K562 (cell line): ENCODE results near the gene SFRP5. TPM values are rescaled to one million over a fixed set of nuclear protein-coding genes. Genes with fewer than 3 reads are reported as not detected.

Experiments
- ARID2 ChIP-seq: fragments of 450-650 bp; IDR thresholded peaks from 2 replicates; pipeline ENCODE4 v1.6.1; 2017; ENCODE audit warnings: antibody characterized with exemption, mild to moderate bottlenecking
- RAD21 ChIP-seq, 2 experiments: fragments of 250-450 bp in 1 of 2; fragments of 450-650 bp in 1 of 2; sonication (Bioruptor Pico) in 1 of 2; formaldehyde crosslinking in 1 of 2; IDR thresholded peaks in 1 of 2; conservative IDR thresholded peaks in 1 of 2; 2 replicates each; pipeline versions ENCODE4 v1.4.0 to v1.8.0; 2020 to 2022; ENCODE audit warnings: mild to moderate bottlenecking in 2 of 2, moderate library complexity in 1 of 2
- RB1 ChIP-seq: fragments of 450-650 bp; IDR thresholded peaks from 2 replicates; pipeline ENCODE4 v1.6.1; 2017; ENCODE audit warnings: low read depth, mild to moderate bottlenecking
- REST ChIP-seq, 2 experiments: fragments of 450-650 bp; formaldehyde crosslinking in 1 of 2; IDR thresholded peaks; 2 replicates each; pipeline versions ENCODE4 v1.4.0 to v1.6.1; 2014 to 2020; ENCODE audit warnings: mild to moderate bottlenecking in 2 of 2, borderline replicate concordance in 1 of 2, low read depth in 1 of 2
- ZBTB7A ChIP-seq: IDR thresholded peaks from 2 replicates; pipeline ENCODE4 v1.6.1; 2011; ENCODE audit warnings: low read depth, mild to moderate bottlenecking, low read length, moderate library complexity, borderline replicate concordance; ENCODE audit not compliant: control insufficient read depth
- ZEB2 ChIP-seq: fragments of 450-650 bp; IDR thresholded peaks from 2 replicates; pipeline ENCODE4 v1.6.1; 2016
- polyA plus RNA-seq, 8 experiments: library from polyadenylated mRNA; depleted of rRNA in 4 of 8; stranded (reverse) in 5 of 8; unstranded in 3 of 8; fragments of >200 nt; fragmentation: Nextera tagmentation in 2 of 8; fragmentation: Illumina TruSeq in 1 of 8; extraction: Ambion mirVana in 2 of 8; extraction: Trizol in 1 of 8; gene quantifications; 2 replicates each; pipeline versions ENCODE4 v1.2.1 to v1.2.3, GENCODE V29; 2011 to 2014; ENCODE audit warnings: inconsistent platforms in 1 of 8, missing spikeins in 1 of 8
- total RNA-seq, 7 experiments: library from RNA; depleted of rRNA in 6 of 7; stranded (reverse); fragments of >200 nt in 6 of 7; fragmentation: Illumina TruSeq in 2 of 7; extraction: Trizol in 2 of 7; gene quantifications; 2 replicates each; pipeline versions ENCODE4 v1.2.1 to v1.2.3, GENCODE V29; 2011 to 2021; ENCODE audit warnings: low replicate concordance in 1 of 7

The SFRP5 gene
- total and polyA plus RNA-seq, 9 of the 15 experiments (the other 6 are each of a cell fraction or from before 2014, with no cell fraction given) = 0.07 to 0.29 (median 0.13) TPM; not detected in 3

- TF ChIP-seq REST (IDR thresholded peaks at IDR 0.05; ENCODE audit: borderline replicate concordance) = peak; percentile 78
- 0 out of 2 replicates have a peak, but pooled peaks have one; percentile 53 for TF ChIP-seq REST (CRISPR knock-in tag; IDR thresholded peaks at IDR 0.05; ENCODE audit: low read depth)
- TF ChIP-seq ARID2 = peak; percentile 39; the same call in 1 of the 2 replicates
- TF ChIP-seq RB1 = 0 out of 2 replicates have a peak, but pooled peaks have one; percentile 33
- TF ChIP-seq ZBTB7A = peak; percentile 39; the same call in 1 of the 2 replicates
- TF ChIP-seq ZEB2 = no peak
- TF ChIP-seq RAD21 (CRISPR knock-in tag; conservative IDR thresholded peaks at IDR 0.05 in 1 of 2, IDR thresholded peaks at IDR 0.05 in 1 of 2) = peak; percentile 72 to 84
Observed at GRCh38 chr10:97791824-97792721, 20.3 kb upstream of the SFRP5 start (continued).
